Colon (tissue), 2 donors: Measurements from ENCODE around the gene PTPRN2.

Experiments
- FAIRE-seq: peaks from 2 replicates; lab custom pipeline; 2012; peaks lifted over from hg19 to GRCh38; lab: Jason Lieb, UNC
- donor health status: control.
- donor health status: control.

Gene PTPRN2

GRCh38 chr7:158249692-158250091, 337.9 kb downstream of the PTPRN2 start:
- no peak for FAIRE-seq

GRCh38 chr7:158248816-158249215, 338.8 kb downstream of the PTPRN2 start:
- no peak for FAIRE-seq

- FAIRE-seq = no peak
Measured at GRCh38 chr7:158247758-158248487, 339.7 kb downstream of the PTPRN2 start.

- no peak for FAIRE-seq
Measured at GRCh38 chr7:158246960-158247673, 340.5 kb downstream of the PTPRN2 start.

GRCh38 chr7:158246272-158246959, 341.2 kb downstream of the PTPRN2 start:
- FAIRE-seq = no peak

GRCh38 chr7:158245724-158246041, 341.9 kb downstream of the PTPRN2 start:
- FAIRE-seq = no peak

GRCh38 chr7:158244873-158245723, 342.5 kb downstream of the PTPRN2 start:
- FAIRE-seq = no peak

- FAIRE-seq = no peak
Measured at GRCh38 chr7:158244430-158244829, 343.2 kb downstream of the PTPRN2 start.

GRCh38 chr7:158241919-158242318, 345.7 kb downstream of the PTPRN2 start:
- no peak for FAIRE-seq

GRCh38 chr7:158240801-158241200, 346.8 kb downstream of the PTPRN2 start:
- no peak for FAIRE-seq

GRCh38 chr7:158239290-158239981, 348.2 kb downstream of the PTPRN2 start:
- no peak for FAIRE-seq

GRCh38 chr7:158238616-158239289, 348.9 kb downstream of the PTPRN2 start:
- no peak for FAIRE-seq

- no peak for FAIRE-seq
Measured at GRCh38 chr7:158237672-158238335, 349.8 kb downstream of the PTPRN2 start.

GRCh38 chr7:158236400-158236799, 351.2 kb downstream of the PTPRN2 start:
- FAIRE-seq = no peak

GRCh38 chr7:158235862-158236261, 351.8 kb downstream of the PTPRN2 start:
- FAIRE-seq = no peak

GRCh38 chr7:158229945-158230344, 357.7 kb downstream of the PTPRN2 start:
- FAIRE-seq = no peak

GRCh38 chr7:158228986-158229385, 358.6 kb downstream of the PTPRN2 start:
- FAIRE-seq = no peak

- FAIRE-seq = no peak
Measured at GRCh38 chr7:158228131-158228530, 359.5 kb downstream of the PTPRN2 start.

- FAIRE-seq = no peak
Measured at GRCh38 chr7:158227258-158227984, 360.2 kb downstream of the PTPRN2 start.

GRCh38 chr7:158216198-158216597, 371.4 kb downstream of the PTPRN2 start:
- FAIRE-seq = peak; percentile 18
